ENCODE results near the gene SYK.

GRCh38 chr9:90927496-90927895, 125.9 kb downstream of the SYK start:
- TF ChIP-seq POLR2A (IDR thresholded peaks at IDR 0.05) (no peak), CTCF (IDR thresholded peaks at IDR 0.05) (no peak)
